Left cardiac atrium (tissue), 4 donors: ENCODE measurements around the gene LRGUK. TPM values are rescaled to one million over a fixed set of nuclear protein-coding genes. Genes with fewer than 3 reads are reported as not detected.
"Not testable (repeated sequence)": the region's sequence is repeated elsewhere in the genome, so short reads cannot be mapped to it uniquely, and the experiment has no call there.

Experiments used
- ATAC-seq, 2 donors: fragments of 200-7000 bp; cut with Tn5 transposase; one replicate each; pipeline ENCODE4 v1.9.1; 2020; ENCODE audit warnings: mild to moderate bottlenecking in 2 of 2, moderate library complexity in 2 of 2
- DNase-seq: peaks from one replicate; pipeline ENCODE4 v3.0.0-alpha.2; 2020
- intact Hi-C, 2 donors: fragments of 100-400 bp; cut with DNase I; formaldehyde crosslinking; loops; one replicate each; pipeline versions ENCODE4 v1.14.1 to v1.15.1; 2022 to 2023
- long read RNA-seq: library from polyadenylated mRNA; unstranded; transcript quantifications from one replicate; pipeline ENCODE4 v2.0.0, GENCODE V29; 2021
- total RNA-seq, 2 donors: library from RNA; stranded (reverse); fragmentation: NEBNext Ultra II Directional; extraction: Animal tissue kit (Norgen Biotek cat#: 25700); gene quantifications; one replicate each; pipeline ENCODE4 v1.2.1, GENCODE V29; 2021
- donor health status: DM: no; HTN: yes; CAD: no.
- donor health status: DM: no; HTN: yes; CAD: no; lungs with severe emphysema.
- donor health status: DM: yes; HTN: yes; CAD: no.
- donor health status: Dilated cardiomyopathy.

LRGUK gene
- total RNA-seq = under 1 TPM; 0.12 to 0.24 TPM
- long read RNA-seq = 0 reads

GRCh38 chr7:134126966-134127848, at the start of gene LRGUK:
Gene LRGUK, plus strand, starts transcription at chr7:134127340. Its CDS starts 28 bp downstream, at chr7:134127368.
- peak; percentile 100 for ATAC-seq
- intact Hi-C loops = no loop called here
- peak; percentile 89 for DNase-seq

GRCh38 chr7:134077560-134077959, 49.6 kb upstream of the LRGUK start:
- DNase-seq, ATAC-seq, intact Hi-C loops: not testable (repeated sequence)

- intact Hi-C loops = no loop called here
- ATAC-seq (no peak), DNase-seq (no peak)
Observed at GRCh38 chr7:134078991-134079390, 48.1 kb upstream of the LRGUK start.

GRCh38 chr7:134081695-134082094, 45.4 kb upstream of the LRGUK start:
- DNase-seq = no peak
- intact Hi-C loops = no loop called here
- no peak for ATAC-seq

- ATAC-seq (peak in 1 of 2 donors; percentile 71), DNase-seq (no peak)
- intact Hi-C loops = no loop called here
Observed at GRCh38 chr7:134083766-134084487, 43.2 kb upstream of the LRGUK start.

- intact Hi-C loops = no loop called here
- DNase-seq (no peak), ATAC-seq (peak; percentile 19 to 78)
Observed at GRCh38 chr7:134084488-134085144, 42.5 kb upstream of the LRGUK start.

- intact Hi-C loops = no loop called here
- DNase-seq (no peak), ATAC-seq (peak; percentile 44 to 47)
Observed at GRCh38 chr7:134085311-134085710, 41.8 kb upstream of the LRGUK start.

GRCh38 chr7:134086998-134087735, 40.0 kb upstream of the LRGUK start:
- intact Hi-C loops = no loop called here
- ATAC-seq (no peak), DNase-seq (no peak)

GRCh38 chr7:134088199-134088598, 38.9 kb upstream of the LRGUK start:
- intact Hi-C loops = no loop called here
- DNase-seq (no peak), ATAC-seq (no peak)

GRCh38 chr7:134089446-134089845, 37.7 kb upstream of the LRGUK start:
- ATAC-seq (no peak), DNase-seq (no peak)
- intact Hi-C loops = no loop called here

- DNase-seq = no peak
- intact Hi-C loops = no loop called here
- ATAC-seq = no peak
Observed at GRCh38 chr7:134098072-134098471, 29.1 kb upstream of the LRGUK start.

GRCh38 chr7:134101716-134102115, 25.4 kb upstream of the LRGUK start:
- intact Hi-C loops = no loop called here
- DNase-seq = no peak
- no peak for ATAC-seq

- DNase-seq = no peak
- ATAC-seq = no peak
- intact Hi-C loops = no loop called here
Observed at GRCh38 chr7:134104166-134104565, 23.0 kb upstream of the LRGUK start.

GRCh38 chr7:134105841-134106240, 21.3 kb upstream of the LRGUK start:
- intact Hi-C loops = no loop called here
- no peak for ATAC-seq
- DNase-seq = no peak

- no peak for DNase-seq
- ATAC-seq = no peak
- intact Hi-C loops = no loop called here
Observed at GRCh38 chr7:134108802-134109201, 18.3 kb upstream of the LRGUK start.

GRCh38 chr7:134113655-134114054, 13.5 kb upstream of the LRGUK start:
- no peak for ATAC-seq
- intact Hi-C loops = no loop called here

GRCh38 chr7:134114992-134115391, 12.1 kb upstream of the LRGUK start:
- intact Hi-C loops = no loop called here
- DNase-seq = no peak
- no peak for ATAC-seq

More at GRCh38 chr7:134113655-134114054, 13.5 kb upstream of the LRGUK start:
- DNase-seq = no peak

- DNase-seq (no peak), ATAC-seq (no peak)
- intact Hi-C loops = no loop called here
Observed at GRCh38 chr7:134120405-134120804, 6.7 kb upstream of the LRGUK start.

- DNase-seq (no peak), ATAC-seq (peak in 1 of 2 donors; percentile 50)
- intact Hi-C loops = no loop called here
Observed at GRCh38 chr7:134121632-134122139, 5.5 kb upstream of the LRGUK start.
